Neural cell (in vitro differentiated cells): ENCODE data around the gene GPR15LG.

ENCODE experiments used
- CTCF ChIP-seq: fragments of 450-650 bp; IDR thresholded peaks from 2 replicates; pipeline ENCODE4 v1.5.1; 2014; ENCODE audit warnings: antibody characterized with exemption, mild to moderate bottlenecking, moderate library complexity; ENCODE audit not compliant: poor library complexity, severe bottlenecking
- EP300 ChIP-seq: fragments of 450-650 bp; conservative IDR thresholded peaks from 2 replicates; pipeline ENCODE4 v1.6.1; 2014; ENCODE audit warnings: antibody characterized with exemption, mild to moderate bottlenecking, moderate library complexity; ENCODE audit not compliant: poor library complexity, severe bottlenecking
- EZH2 ChIP-seq: fragments of 200-600, 300-800 bp; shearing (Covaris generic), sonication (generic); IDR thresholded peaks from 2 replicates; pipeline ENCODE4 v1.6.1; 2014; ENCODE audit warnings: antibody characterized with exemption, low read length, borderline replicate concordance, mild to moderate bottlenecking; ENCODE audit not compliant: insufficient read depth, poor library complexity, severe bottlenecking
- RAD21 ChIP-seq: fragments of 450-650 bp; conservative IDR thresholded peaks from 2 replicates; pipeline ENCODE4 v1.6.1; 2014; ENCODE audit warnings: antibody characterized with exemption, mild to moderate bottlenecking, moderate library complexity

DNA sequence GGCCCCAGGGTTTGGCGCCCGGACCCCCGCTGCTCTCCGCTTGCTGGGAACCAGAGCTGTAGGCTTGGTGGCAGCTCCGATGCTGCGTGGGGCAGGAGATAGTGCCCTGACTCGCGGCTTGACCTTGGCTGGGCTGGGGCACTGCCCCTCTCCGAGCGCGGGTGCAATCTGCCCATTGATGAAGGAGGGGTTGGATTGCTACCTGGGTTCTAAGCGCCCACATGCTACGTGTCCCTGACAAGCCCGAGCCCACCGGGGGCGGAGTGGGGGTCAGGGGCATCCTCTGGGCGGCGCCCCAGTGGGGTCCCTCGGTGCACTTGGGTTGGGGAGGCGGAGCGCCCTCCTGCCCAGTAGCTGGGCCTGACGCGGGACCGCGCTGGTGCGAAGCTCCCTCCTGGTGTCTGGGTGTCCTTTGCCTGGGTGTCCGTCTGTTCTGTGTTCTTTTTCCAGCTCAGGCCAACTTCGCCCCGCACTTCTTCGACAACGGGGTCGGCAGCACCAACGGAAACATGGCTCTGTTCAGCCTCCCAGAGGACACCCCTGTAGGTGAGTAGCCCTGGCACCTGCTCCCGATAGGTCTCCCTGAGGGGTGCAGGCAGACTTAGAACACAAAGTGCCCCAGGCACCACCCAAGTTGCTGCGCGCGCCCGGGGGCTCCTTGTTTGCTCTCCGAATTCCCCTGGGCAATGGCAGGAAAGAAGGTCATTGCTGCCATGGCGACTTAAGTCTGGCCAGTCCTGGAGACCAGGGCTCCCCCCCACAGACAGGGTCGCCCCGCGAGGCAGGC, 21.6 kb downstream of the GPR15LG start:
- TF ChIP-seq CTCF (no peak), EZH2 (no peak), EP300 (no peak), RAD21 (no peak)
